ENCODE data around the gene ANGPTL4. TPM values are rescaled to one million over a fixed set of nuclear protein-coding genes. Genes with fewer than 3 reads are reported as not detected.

ANGPTL4 gene
- total RNA-seq, 1 experiment from 2014 or later, result 0.19 TPM

- no peak for DNase-seq (ENCODE audit: low spot score)
Measured at GRCh38 chr19:8413629-8413995, 49.7 kb downstream of the ANGPTL4 start.

GRCh38 chr19:8416796-8417195, 52.8 kb downstream of the ANGPTL4 start:
- DNase-seq (ENCODE audit: low spot score), result no peak

GRCh38 chr19:8421484-8422461, 57.8 kb downstream of the ANGPTL4 start:
- no peak for DNase-seq (ENCODE audit: low spot score)

GRCh38 chr19:8423817-8424223, 59.9 kb downstream of the ANGPTL4 start:
- peak; percentile 99 for DNase-seq (ENCODE audit: low spot score)

Other genes starting within 250 kb of the ANGPTL4 start
- gene FBN3, start 214.6 kb upstream of the ANGPTL4 start, total RNA-seq (2014; rRNA removed; shearing (Covaris generic)), result not detected in 2 replicates
- 12.7 and 13.9 TPM in 2 replicates for gene CERS4, start 154.8 kb upstream of the ANGPTL4 start, total RNA-seq (2014; rRNA removed; shearing (Covaris generic))
- gene CD320, start 55.8 kb upstream of the ANGPTL4 start, total RNA-seq (2014; rRNA removed; shearing (Covaris generic)), result 210 and 214 TPM in 2 replicates
- 57.7 and 71.5 TPM in 2 replicates for gene NDUFA7, start 42.8 kb upstream of the ANGPTL4 start, total RNA-seq (2014; rRNA removed; shearing (Covaris generic))
- 318 and 344 TPM in 2 replicates for gene RPS28, start 42.7 kb upstream of the ANGPTL4 start, total RNA-seq (2014; rRNA removed; shearing (Covaris generic))
- 0.04 and 0.12 TPM in 2 replicates for gene KANK3, start 20.9 kb upstream of the ANGPTL4 start, total RNA-seq (2014; rRNA removed; shearing (Covaris generic))
- gene RAB11B, start 26.2 kb downstream of the ANGPTL4 start, total RNA-seq (2014; rRNA removed; shearing (Covaris generic)), result 9.9 and 11.8 TPM in 2 replicates
- 28.0 and 30.6 TPM in 2 replicates for gene MARCHF2, start 49.1 kb downstream of the ANGPTL4 start, total RNA-seq (2014; rRNA removed; shearing (Covaris generic))
- 60.8 and 75.1 TPM in 2 replicates for gene HNRNPM, start 80.8 kb downstream of the ANGPTL4 start, total RNA-seq (2014; rRNA removed; shearing (Covaris generic))
- gene PRAM1, start 138.5 kb downstream of the ANGPTL4 start, total RNA-seq (2014; rRNA removed; shearing (Covaris generic)), result not detected in 2 replicates
- 7.0 and 9.3 TPM in 2 replicates for gene ZNF414, start 150.0 kb downstream of the ANGPTL4 start, total RNA-seq (2014; rRNA removed; shearing (Covaris generic))
- 0.17 TPM in 1 of 2 replicates, not detected in the other for gene MYO1F, start 213.3 kb downstream of the ANGPTL4 start, total RNA-seq (2014; rRNA removed; shearing (Covaris generic))
- gene ADAMTS10, start 246.6 kb downstream of the ANGPTL4 start, total RNA-seq (2014; rRNA removed; shearing (Covaris generic)), result 0.62 and 0.83 TPM in 2 replicates